G401.6 (cell line): Measurements from ENCODE around the gene KLHL15.
"Not testable (repeated sequence)": the region's sequence is repeated elsewhere in the genome, so short reads cannot be mapped to it uniquely, and the experiment has no call there.

ENCODE experiments used
- FAIRE-seq: peaks from 2 replicates; lab custom pipeline; 2012; peaks lifted over from hg19 to GRCh38; lab: Jason Lieb, UNC

The KLHL15 gene

DNA sequence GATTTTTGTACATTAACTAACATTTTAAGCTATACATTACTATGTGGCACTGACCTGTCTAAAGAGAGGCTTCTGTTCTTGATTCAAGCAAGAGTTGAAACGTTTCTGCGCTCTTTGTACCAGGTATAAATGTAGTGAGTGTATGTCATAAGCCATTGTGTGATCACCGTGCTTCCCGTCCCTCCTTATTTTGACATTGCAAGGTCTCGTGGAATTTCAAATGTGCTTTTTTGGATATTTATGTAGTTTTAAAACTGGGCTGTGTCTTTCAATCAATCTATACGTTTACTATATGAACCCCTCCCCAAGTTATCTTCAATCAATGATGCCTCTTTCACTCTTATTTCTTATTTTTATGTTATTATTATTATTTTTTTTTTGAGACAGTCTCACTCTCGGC is at the start of gene KLHL15:
Gene KLHL15 (minus strand): TSS at position 101 of the 400 bp plus-strand sequence. CDS start 20,493 bp downstream, outside the sequence.
- FAIRE-seq: no peak

GRCh38 chrX:24069877-24070276 is 42.9 kb upstream of the KLHL15 start:
- no peak for FAIRE-seq

GRCh38 chrX:24063488-24063887 is 36.5 kb upstream of the KLHL15 start:
- no peak for FAIRE-seq

- FAIRE-seq: no peak
These were observed 28.0 kb upstream of the KLHL15 start for GRCh38 chrX:24055043-24055356.

DNA sequence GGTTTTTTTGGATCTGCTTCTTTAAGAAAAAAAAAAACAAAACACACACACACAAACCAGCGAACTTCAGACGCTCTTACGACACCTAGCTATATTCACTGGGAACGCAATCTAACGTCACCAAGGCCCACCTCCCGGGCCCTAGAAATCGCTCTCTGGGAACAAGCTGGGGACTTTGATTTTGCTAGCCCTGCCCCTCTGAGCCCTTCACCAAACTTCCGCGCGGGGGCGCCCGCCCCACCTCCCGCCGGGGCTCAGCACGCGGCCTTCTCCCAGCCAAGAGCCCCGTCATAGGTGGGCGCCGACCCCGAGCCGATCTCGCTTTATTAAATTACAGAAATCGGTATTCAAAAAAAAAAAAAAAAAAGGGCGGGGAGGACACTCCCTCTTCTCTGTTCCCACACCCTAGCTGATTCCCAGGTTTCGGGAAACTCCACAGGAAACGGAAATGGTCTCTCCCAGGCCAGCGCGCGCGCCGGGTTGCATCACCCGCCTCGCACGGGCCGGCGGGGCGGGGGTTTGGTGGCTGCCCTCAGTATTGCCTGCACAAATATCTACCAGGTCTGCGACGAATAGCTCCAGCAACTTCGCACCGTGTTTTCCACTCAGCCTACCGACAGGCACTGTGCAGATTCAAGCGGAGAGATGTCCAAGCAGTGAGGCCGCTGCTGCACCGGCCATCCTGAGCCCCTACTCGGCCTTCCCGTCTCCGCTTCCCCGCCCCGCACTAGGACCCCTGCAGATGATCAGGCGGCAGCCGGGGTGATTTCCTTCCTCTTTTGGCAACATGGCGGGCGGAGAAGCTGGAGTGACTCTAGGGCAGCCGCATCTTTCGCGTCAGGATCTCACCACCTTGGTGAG is 27.4 kb upstream of the KLHL15 start, which contains the start of gene EIF2S3:
Gene EIF2S3 (plus strand): TSS at position 775 of the 861 bp plus-strand sequence. CDS start 13 bp downstream, at position 788.
- FAIRE-seq: peak; percentile 93

DNA sequence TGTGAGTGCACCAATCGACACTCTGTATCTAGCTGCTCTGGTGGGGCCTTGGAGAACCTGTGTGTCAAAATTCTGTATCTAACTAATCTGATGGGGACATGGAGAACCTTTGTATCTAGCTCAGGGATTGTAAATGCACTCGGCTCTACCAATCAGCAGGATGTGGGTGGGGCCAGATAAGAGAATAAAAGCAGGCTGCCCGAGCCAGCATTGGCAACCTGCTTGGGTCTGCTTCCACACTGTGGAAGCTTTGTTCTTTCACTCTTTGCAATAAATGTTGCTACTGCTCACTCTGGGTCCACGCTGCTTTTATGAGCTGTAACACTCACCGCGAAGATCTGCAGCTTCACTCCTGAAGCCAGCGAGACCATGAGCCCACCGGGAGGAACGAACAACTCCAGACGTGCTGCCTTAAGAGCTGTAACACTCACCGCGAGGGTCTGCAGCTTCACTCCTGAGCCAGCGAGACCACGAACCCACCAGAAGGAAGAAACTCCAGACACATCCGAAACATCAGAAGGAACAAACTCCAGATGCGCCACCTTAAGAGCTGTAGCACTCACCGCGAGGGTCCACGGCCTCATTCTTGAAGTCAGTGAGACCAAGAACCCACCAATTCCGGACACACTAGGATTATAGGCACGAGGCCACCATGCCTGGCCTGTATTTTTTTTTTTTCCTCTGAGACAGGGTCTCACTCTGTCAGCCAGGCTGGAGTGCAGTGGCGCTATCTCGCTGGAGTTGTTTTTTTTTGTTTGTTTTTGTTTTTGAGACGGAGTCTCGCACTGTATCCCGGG is 23.7 kb upstream of the KLHL15 start:
- not testable (repeated sequence) for FAIRE-seq

- FAIRE-seq: not testable (repeated sequence)
These were observed 22.7 kb upstream of the KLHL15 start for GRCh38 chrX:24049643-24050042.

DNA sequence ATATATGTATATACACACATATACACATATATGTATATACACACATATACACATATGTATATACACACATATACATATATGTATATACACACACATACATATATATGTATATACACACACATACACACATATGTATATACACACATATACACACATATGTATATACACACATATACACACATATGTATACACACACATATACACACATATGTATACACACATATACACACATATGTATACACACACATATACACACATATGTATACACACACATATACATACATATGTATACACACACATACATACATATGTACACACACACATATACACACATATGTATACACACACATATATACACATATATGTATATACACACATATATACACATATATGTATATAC is 19.1 kb upstream of the KLHL15 start:
- peak; percentile 94 for FAIRE-seq

- FAIRE-seq: no peak
These were observed 10.7 kb upstream of the KLHL15 start for GRCh38 chrX:24037729-24038128.

DNA sequence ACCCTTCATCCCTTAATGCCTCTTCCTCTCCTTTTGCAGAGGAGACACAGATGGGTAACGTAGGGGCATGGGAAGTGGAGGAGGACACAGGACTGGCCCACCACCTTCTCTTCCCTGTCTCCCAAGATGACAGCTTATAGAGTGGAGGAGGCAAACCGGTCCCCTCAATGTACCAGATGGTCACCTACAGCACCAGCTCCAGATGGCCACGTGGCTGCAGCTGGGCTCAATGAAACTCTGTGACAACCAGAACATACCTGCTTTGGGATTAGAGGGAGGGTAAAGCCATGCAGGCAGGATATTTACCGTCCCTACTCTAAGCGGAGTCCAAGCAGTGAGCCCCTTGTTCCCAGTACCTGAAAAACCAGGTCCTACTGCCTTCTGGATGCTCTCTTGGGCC is 7.5 kb upstream of the KLHL15 start:
- no peak for FAIRE-seq

- no peak for FAIRE-seq
These were observed 3.6 kb upstream of the KLHL15 start for GRCh38 chrX:24030597-24030996.

- peak; percentile 23 for FAIRE-seq
These were observed 999 bp upstream of the KLHL15 start for GRCh38 chrX:24027985-24028384.

DNA sequence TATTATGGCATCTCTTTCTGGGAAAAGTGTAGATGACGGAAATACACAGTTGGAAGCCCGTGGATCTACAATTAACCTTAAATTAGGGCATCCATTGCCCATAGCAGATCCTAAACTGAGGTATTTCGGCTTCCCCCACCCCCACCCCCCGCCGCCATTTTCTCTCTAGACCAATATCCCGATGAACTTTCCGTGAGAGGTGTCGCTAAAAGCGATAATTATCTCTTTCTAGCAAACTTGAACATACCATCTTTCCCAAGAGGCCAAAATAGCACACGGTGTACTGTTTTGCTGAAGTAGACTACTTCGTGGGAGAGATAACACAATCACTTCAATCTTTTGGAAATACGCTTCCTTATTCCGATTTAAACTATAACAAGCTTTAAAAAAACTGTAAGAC is 554 bp downstream of the KLHL15 start:
- FAIRE-seq: peak; percentile 48

GRCh38 chrX:24025741-24026403 is 1.1 kb downstream of the KLHL15 start:
- FAIRE-seq: no peak

DNA sequence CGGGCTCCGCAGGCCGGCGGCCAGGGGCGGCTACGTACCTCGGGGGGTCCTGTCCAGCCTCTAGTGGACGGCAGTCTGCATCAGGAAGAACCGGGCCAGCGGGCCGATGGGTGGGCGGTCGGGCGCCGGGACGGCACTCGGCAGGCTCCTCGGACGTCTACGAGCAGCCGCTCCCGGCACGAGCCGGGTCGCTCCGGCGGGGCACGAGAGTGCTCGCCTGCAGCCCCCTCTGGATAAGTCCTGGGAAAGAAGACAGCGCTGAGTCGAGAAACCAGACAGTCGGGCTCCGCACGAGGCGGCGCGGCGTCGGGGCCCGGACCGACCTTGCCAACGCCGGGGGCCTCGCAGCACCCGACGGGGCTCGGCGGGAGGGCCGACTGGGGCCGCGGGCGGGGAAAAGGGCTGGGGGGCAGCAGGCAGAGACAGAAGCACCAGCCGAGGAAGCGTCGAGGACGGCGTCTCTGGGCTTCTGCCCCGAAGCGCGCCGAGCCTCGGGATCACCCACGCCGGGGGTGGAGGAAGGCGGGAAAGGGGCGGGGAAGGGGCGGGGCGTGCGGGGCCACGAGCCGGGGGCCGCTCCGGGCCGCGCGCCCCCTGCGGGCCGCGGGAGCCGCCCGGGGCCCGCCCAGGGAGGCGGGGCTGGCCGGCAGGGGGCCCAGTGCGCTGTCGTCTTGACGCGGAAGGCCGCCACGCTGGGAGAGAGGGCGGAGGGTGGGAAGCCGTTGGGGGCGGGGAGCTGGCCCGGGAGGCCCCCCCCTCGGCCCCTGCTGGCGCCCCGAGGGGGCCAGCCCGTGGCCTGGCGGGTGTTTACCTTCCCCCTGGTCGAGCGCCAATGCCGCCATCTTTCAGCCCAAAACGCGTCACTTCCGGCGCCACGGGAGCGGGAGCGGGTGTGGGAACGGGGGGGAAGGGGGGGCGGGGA is 1.9 kb downstream of the KLHL15 start:
- no peak for FAIRE-seq

DNA sequence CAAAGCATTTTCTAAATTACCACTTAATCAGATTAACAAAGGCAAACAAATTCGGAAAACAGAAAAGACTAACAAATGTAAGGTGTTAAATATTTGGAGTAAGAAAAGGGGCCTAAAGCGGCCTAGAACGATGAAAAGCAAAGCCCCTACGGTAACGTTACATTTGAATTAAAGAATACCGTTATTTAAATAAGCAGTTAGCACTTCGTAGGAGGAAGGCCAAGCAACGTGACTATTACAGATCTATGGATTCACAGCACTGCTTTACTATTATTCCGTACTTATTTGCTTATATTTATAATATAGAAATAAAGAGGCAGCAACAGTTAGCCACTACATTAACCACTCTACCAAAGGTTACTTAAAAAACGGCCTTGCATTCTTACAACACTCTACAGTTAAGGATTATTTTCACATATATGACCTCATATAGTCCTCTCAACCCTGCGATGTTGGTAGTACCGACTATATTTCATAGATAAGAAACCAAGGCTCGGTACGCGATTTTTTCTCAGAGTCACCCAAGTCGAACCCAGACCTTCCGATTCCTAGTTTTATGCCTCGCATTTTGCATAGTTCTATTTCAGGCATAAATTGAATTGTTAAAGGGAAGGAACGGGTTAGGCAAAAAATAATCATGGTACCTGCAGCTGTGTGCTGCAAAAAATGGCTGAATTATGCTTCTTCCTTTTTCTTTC is 2.9 kb downstream of the KLHL15 start:
- FAIRE-seq: peak; percentile 85

DNA sequence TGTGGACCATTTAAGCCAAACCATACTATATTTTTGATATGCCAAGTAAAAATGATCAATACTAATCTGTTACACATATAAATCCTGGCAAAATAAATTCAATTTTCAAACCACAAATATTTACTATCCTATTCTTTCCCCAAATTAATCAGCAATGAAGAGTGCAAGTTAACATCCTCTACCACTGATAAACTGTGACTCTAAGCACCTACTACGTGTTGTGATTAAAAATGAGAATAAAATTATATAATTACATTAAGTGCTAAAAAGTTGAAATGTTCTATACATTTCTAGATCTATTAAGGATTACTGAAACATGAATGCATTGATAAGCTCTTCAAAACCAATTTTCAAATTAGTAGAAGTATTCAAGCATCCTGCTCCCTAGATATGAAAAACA is 3.4 kb downstream of the KLHL15 start:
- FAIRE-seq: no peak

DNA sequence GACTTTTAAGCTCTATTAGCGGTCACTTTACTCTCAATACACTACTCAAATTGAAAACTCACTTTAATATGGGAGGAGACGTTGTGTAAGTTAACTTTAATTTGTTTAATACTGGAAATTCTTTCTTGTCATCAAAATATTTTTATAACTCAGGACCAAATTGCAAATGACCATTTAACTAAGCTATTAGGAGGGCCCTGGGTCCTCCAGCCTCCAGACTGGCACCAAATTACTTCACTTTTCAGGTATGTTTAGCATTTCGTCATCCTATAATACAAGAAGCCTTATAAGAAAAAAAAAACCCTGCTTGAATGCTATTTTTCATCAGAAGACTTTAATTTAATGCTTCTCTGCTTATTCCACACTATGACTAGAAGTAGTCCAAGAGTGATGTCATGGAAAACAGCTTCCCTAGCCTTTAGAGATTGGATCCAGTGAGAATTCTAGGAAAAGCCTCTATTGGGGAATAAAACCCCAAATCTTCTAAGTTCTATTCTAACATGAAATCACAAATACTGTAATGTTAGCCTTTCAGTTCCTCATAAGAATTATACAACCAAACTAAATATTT is 6.6 kb downstream of the KLHL15 start:
- no peak for FAIRE-seq

DNA sequence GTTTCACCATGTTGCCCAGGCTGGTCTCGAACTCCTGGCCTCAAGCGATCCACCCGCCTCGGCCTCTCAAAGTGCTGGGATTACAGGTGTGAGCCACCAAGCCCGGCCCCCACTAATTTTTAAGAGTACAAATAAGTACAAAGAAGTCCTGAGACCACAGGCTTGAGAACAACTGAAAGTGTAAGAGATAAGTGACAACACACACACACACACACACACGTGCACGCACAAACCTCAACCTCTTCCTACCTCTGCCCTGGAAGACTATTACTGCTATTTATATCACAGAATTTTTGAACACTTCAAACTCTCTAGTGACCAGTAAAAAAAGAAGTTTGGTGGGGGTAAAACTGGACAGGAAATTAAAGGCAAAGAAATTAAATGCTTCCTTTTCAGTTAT is 7.5 kb downstream of the KLHL15 start:
- FAIRE-seq: no peak

- no peak for FAIRE-seq
These were observed 8.2 kb downstream of the KLHL15 start for GRCh38 chrX:24018809-24019208.

DNA sequence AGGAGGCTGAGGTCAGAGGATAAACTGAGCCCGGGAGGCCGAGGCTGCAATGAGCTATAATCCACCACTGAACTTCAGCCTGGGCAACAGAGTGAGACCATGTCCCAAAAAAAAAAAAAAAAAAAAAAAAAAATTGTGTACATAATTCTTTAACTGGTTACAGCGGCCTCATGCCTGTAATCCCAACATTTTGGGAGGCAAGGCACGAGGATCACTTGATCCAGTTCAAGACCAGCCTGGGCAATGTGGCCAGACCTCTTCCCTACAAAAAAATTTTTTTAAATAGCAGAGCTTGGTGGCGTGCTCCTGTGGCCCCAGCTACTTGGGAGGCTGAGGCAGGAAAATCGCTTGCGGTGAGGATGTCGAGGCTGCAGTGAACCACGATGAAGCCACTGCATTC is 9.3 kb downstream of the KLHL15 start:
- FAIRE-seq: no peak
